HT-29 (cell line): Measurements from ENCODE around the gene A1CF. TPM values are rescaled to one million over a fixed set of nuclear protein-coding genes. Genes with fewer than 3 reads are reported as not detected.

Experiments used
- DNase-seq: peaks from one replicate; pipeline ENCODE4 v3.0.0-alpha.2; 2015; ENCODE audit warnings: low spot score
- total RNA-seq: library from RNA; depleted of rRNA; stranded (reverse); fragments of >200 nt; shearing (Covaris generic); gene quantifications from 2 replicates; pipeline ENCODE4 v1.2.3, GENCODE V29; 2014

The A1CF gene
- total RNA-seq, 1 experiment from 2014 or later, result 0.03 TPM

GRCh38 chr10:50866317-50866716 lies 19.1 kb downstream of the A1CF start:
- no peak for DNase-seq

GRCh38 chr10:50862719-50863118 lies 22.7 kb downstream of the A1CF start:
- no peak for DNase-seq

- no peak for DNase-seq
Observed at GRCh38 chr10:50861370-50861769, 24.1 kb downstream of the A1CF start.

GRCh38 chr10:50857579-50857978 lies 27.8 kb downstream of the A1CF start:
- no peak for DNase-seq

- no peak for DNase-seq
Observed at GRCh38 chr10:50855461-50855860, 30.0 kb downstream of the A1CF start.

GRCh38 chr10:50855015-50855414 lies 30.4 kb downstream of the A1CF start:
- no peak for DNase-seq

- no peak for DNase-seq
Observed at GRCh38 chr10:50853557-50853956, 31.9 kb downstream of the A1CF start.

GRCh38 chr10:50851884-50852671 lies 33.3 kb downstream of the A1CF start:
- no peak for DNase-seq

- DNase-seq, result no peak
Observed at GRCh38 chr10:50850578-50851230, 34.7 kb downstream of the A1CF start.

GRCh38 chr10:50846753-50847152 lies 38.7 kb downstream of the A1CF start:
- no peak for DNase-seq

GRCh38 chr10:50837095-50837494 lies 48.3 kb downstream of the A1CF start:
- DNase-seq, result no peak

GRCh38 chr10:50832171-50832751 lies 53.2 kb downstream of the A1CF start:
- no peak for DNase-seq

- no peak for DNase-seq
Observed at GRCh38 chr10:50830066-50830465, 55.4 kb downstream of the A1CF start.

- no peak for DNase-seq
Observed at GRCh38 chr10:50824782-50825181, 60.6 kb downstream of the A1CF start.

- no peak for DNase-seq
Observed at GRCh38 chr10:50823789-50824188, 61.6 kb downstream of the A1CF start.

- DNase-seq, result no peak
Observed at GRCh38 chr10:50809596-50809995, 75.8 kb downstream of the A1CF start.

- DNase-seq, result no peak
Observed at GRCh38 chr10:50807851-50808776, 77.3 kb downstream of the A1CF start.

GRCh38 chr10:50805981-50806622 lies 79.3 kb downstream of the A1CF start:
- no peak for DNase-seq

GRCh38 chr10:50799595-50799994 lies 85.8 kb downstream of the A1CF start:
- DNase-seq, result no peak

GRCh38 chr10:50798297-50798696 lies 87.1 kb downstream of the A1CF start:
- DNase-seq, result no peak

- DNase-seq, result no peak
Observed at GRCh38 chr10:50796693-50797092, 88.7 kb downstream of the A1CF start.
